HG02571 (cell line): Measurements from ENCODE around the gene FGF1.
A peak's percentile ranks its signal among the peaks of the same experiment; 100 is the strongest.

ENCODE experiments used
- ATAC-seq: cut with Tn5 transposase; IDR thresholded peaks from one replicate; pipeline ENCODE4 v1.9.1; 2021; ENCODE audit warnings: mild to moderate bottlenecking, moderate library complexity; ENCODE audit not compliant: unreplicated experiment

The FGF1 gene

GRCh38 chr5:142614054-142614453, 71.8 kb downstream of the FGF1 start:
- no peak for ATAC-seq

GRCh38 chr5:142613271-142613671, 72.6 kb downstream of the FGF1 start:
- no peak for ATAC-seq

GRCh38 chr5:142612494-142613270, 73.2 kb downstream of the FGF1 start:
- no peak for ATAC-seq

- ATAC-seq, result peak; percentile 83
Measured at GRCh38 chr5:142611154-142611553, 74.7 kb downstream of the FGF1 start.

- no peak for ATAC-seq
Measured at GRCh38 chr5:142610176-142611001, 75.5 kb downstream of the FGF1 start.

- no peak for ATAC-seq
Measured at GRCh38 chr5:142609142-142609541, 76.7 kb downstream of the FGF1 start.

GRCh38 chr5:142608081-142608480, 77.8 kb downstream of the FGF1 start:
- ATAC-seq, result no peak

- ATAC-seq, result no peak
Measured at GRCh38 chr5:142605611-142606010, 80.3 kb downstream of the FGF1 start.

GRCh38 chr5:142602720-142603245, 83.1 kb downstream of the FGF1 start:
- ATAC-seq, result no peak

GRCh38 chr5:142601432-142601831, 84.5 kb downstream of the FGF1 start:
- ATAC-seq, result no peak

GRCh38 chr5:142600611-142601358, 85.1 kb downstream of the FGF1 start:
- no peak for ATAC-seq

GRCh38 chr5:142600092-142600491, 85.8 kb downstream of the FGF1 start:
- no peak for ATAC-seq

- ATAC-seq, result no peak
Measured at GRCh38 chr5:142598338-142598700, 87.6 kb downstream of the FGF1 start.

GRCh38 chr5:142597546-142598337, 88.1 kb downstream of the FGF1 start:
- no peak for ATAC-seq

- ATAC-seq, result no peak
Measured at GRCh38 chr5:142597025-142597424, 88.9 kb downstream of the FGF1 start.

GRCh38 chr5:142592365-142592764, 93.5 kb downstream of the FGF1 start:
- no peak for ATAC-seq

GRCh38 chr5:142590451-142591231, 95.2 kb downstream of the FGF1 start:
- ATAC-seq, result no peak

- no peak for ATAC-seq
Measured at GRCh38 chr5:142589720-142590119, 96.2 kb downstream of the FGF1 start.

- no peak for ATAC-seq
Measured at GRCh38 chr5:142587354-142587965, 98.4 kb downstream of the FGF1 start.
